Neural progenitor cell (in vitro differentiated cells): ENCODE results near the gene MATN4. TPM values are rescaled to one million over a fixed set of nuclear protein-coding genes. Genes with fewer than 3 reads are reported as not detected.

Experiments used
- DNase-seq: peaks from one replicate; pipeline ENCODE4 v3.0.0-alpha.2; 2016; ENCODE audit warnings: low spot score
- H2AFZ ChIP-seq: fragments of 200-600 bp; sonication (generic); replicated peaks from 2 replicates; pipeline ENCODE4 v1.6.1; 2016; ENCODE audit warnings: antibody characterized with exemption
- H3F3A ChIP-seq: fragments of 200-600 bp; sonication (generic); 2 replicates; pipeline ENCODE4 v1.6.1; 2016; ENCODE audit warnings: antibody characterized with exemption, low read depth
- H3K27ac ChIP-seq: fragments of 200-600 bp; sonication (generic); 2 replicates; pipeline ENCODE4 v1.5.1; 2016; ENCODE audit warnings: mild to moderate bottlenecking
- H3K27me3 ChIP-seq: fragments of 200-600 bp; sonication (generic); 2 replicates; pipeline ENCODE4 v1.6.1; 2016; ENCODE audit warnings: mild to moderate bottlenecking, moderate library complexity
- H3K36me3 ChIP-seq: fragments of 200-600 bp; sonication (generic); 2 replicates; pipeline ENCODE4 v1.5.1; 2016
- H3K4me1 ChIP-seq: fragments of 200-600 bp; sonication (generic); 2 replicates; pipeline ENCODE4 v1.6.1; 2016; ENCODE audit warnings: mixed run types
- H3K4me2 ChIP-seq: fragments of 200-600 bp; sonication (generic); 2 replicates; pipeline ENCODE4 v1.6.1; 2016
- H3K4me3 ChIP-seq: fragments of 200-600 bp; sonication (generic); 2 replicates; pipeline ENCODE4 v1.5.1; 2016
- H3K79me2 ChIP-seq: fragments of 200-600 bp; sonication (generic); 2 replicates; pipeline ENCODE4 v1.6.1; 2016; ENCODE audit warnings: low read depth
- H3K9ac ChIP-seq: fragments of 200-600 bp; sonication (generic); 2 replicates; pipeline ENCODE4 v1.6.1; 2016
- H3K9me3 ChIP-seq: fragments of 200-600 bp; sonication (generic); 2 replicates; pipeline ENCODE4 v1.5.1; 2016; ENCODE audit warnings: low read depth
- H4K20me1 ChIP-seq: fragments of 200-600 bp; sonication (generic); 2 replicates; pipeline ENCODE4 v1.6.1; 2016; ENCODE audit warnings: low read depth
- H3K27ac Mint-ChIP-seq: 3 replicates; pipeline ENCODE4 v1.8.0; 2021; ENCODE audit warnings: mixed read lengths
- H3K27me3 Mint-ChIP-seq: 2 replicates; pipeline ENCODE4 v1.8.0; 2022; ENCODE audit warnings: low read depth, mild to moderate bottlenecking, inconsistent platforms, moderate library complexity, mixed read lengths; ENCODE audit not compliant: insufficient read depth
- H3K36me3 Mint-ChIP-seq: 3 replicates; pipeline ENCODE4 v1.8.0; 2021; ENCODE audit warnings: mixed read lengths
- H3K4me1 Mint-ChIP-seq: 3 replicates; pipeline ENCODE4 v1.8.0; 2021; ENCODE audit warnings: mixed read lengths
- H3K4me3 Mint-ChIP-seq: 3 replicates; pipeline ENCODE4 v1.8.0; 2021; ENCODE audit warnings: mild to moderate bottlenecking, moderate library complexity, mixed read lengths
- H3K9me3 Mint-ChIP-seq: 3 replicates; pipeline ENCODE4 v1.8.0; 2020; ENCODE audit warnings: mixed read lengths
- EZH2 ChIP-seq: fragments of 200-600 bp; sonication (generic); IDR thresholded peaks from 2 replicates; pipeline ENCODE4 v1.6.1; 2017; ENCODE audit warnings: antibody characterized with exemption, mild to moderate bottlenecking, moderate library complexity
- EZH2phosphoT487 ChIP-seq: fragments of 200-600 bp; sonication (generic); IDR thresholded peaks from 2 replicates; pipeline ENCODE4 v1.6.1; 2017; ENCODE audit warnings: antibody characterized with exemption
- total RNA-seq: library from RNA; depleted of rRNA; stranded (reverse); fragments of >200 nt; gene quantifications from 2 replicates; pipeline ENCODE4 v1.2.3, GENCODE V29; 2015; ENCODE audit warnings: low replicate concordance
- TF ChIP-seq, protein P1 (sequence below): fragments of 200-600 bp; sonication (generic); IDR thresholded peaks from 2 replicates; pipeline ENCODE4 v1.5.1; 2017; ENCODE audit warnings: antibody characterized with exemption, mild to moderate bottlenecking

Gene MATN4
- total RNA-seq, 1 donor from 2014 or later, result not detected

DNA sequence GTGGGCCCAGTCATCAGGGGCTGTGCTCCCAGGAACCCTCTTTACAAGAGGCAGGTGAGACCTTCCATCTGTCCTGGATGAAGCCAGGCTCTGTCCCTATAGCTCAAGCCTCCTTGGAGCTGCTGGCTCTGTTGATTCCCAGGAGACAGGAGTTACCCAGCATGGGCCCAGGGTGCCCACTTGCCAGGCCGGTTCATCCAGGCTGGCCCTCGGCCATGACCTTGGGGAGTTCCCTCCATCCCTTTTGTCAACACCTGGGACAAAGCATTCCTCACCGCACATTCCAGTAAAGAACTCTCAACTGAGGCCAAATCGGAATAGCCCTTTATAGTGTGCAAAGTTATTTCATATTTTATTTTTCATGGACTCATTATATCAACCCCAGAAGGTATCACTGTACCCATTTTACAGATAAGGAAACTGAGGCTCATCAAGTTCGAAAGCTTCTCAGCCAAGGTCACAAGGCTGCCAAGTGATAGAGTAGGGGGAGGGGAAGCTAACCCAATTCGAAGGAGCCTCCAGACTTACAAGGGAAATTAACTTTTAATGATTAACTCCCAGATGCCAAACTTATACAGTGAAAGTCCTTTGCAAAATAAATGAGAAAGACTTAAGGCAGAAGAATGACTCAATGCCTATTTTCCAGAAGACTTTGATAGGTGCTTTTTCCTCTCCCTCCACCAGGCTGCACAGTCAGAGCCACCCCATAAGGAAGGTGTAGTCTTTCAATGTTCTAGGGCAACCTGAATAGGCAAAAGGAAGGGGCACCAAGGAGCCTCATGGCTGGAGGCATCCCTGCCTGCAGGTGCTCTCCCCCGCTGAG lies 21.6 kb upstream of the MATN4 start:
- Mint-ChIP-seq H3K4me3 (no peak overlapping the region), H3K27me3 (no peaks in the 10 kb centered on the region), H3K27ac (no peak overlapping the region), H3K36me3 (no peaks in the 10 kb centered on the region), H3K4me1 (peaks cover 8% of the 10 kb centered on the region), H3K9me3 (no peaks in the 10 kb centered on the region)
- Histone ChIP-seq H3F3A (peaks cover 7% of the 10 kb centered on the region), H3K79me2 (no peaks in the 10 kb centered on the region), H2AFZ (no peak overlapping the region), H3K9ac (no peak overlapping the region), H4K20me1 (no peaks in the 10 kb centered on the region), H3K4me1 (peaks cover 12% of the 10 kb centered on the region), H3K27ac (no peak overlapping the region), H3K4me3 (no peak overlapping the region), H3K9me3 (no peaks in the 10 kb centered on the region), H3K27me3 (no peaks in the 10 kb centered on the region), H3K4me2 (no peak overlapping the region), H3K36me3 (no peaks in the 10 kb centered on the region)
- DNase-seq, result no peak
- TF ChIP-seq EZH2phosphoT487 (no peak), EZH2 (no peak)
- TF ChIP-seq, protein P1, sequence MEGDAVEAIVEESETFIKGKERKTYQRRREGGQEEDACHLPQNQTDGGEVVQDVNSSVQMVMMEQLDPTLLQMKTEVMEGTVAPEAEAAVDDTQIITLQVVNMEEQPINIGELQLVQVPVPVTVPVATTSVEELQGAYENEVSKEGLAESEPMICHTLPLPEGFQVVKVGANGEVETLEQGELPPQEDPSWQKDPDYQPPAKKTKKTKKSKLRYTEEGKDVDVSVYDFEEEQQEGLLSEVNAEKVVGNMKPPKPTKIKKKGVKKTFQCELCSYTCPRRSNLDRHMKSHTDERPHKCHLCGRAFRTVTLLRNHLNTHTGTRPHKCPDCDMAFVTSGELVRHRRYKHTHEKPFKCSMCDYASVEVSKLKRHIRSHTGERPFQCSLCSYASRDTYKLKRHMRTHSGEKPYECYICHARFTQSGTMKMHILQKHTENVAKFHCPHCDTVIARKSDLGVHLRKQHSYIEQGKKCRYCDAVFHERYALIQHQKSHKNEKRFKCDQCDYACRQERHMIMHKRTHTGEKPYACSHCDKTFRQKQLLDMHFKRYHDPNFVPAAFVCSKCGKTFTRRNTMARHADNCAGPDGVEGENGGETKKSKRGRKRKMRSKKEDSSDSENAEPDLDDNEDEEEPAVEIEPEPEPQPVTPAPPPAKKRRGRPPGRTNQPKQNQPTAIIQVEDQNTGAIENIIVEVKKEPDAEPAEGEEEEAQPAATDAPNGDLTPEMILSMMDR, result no peak

DNA sequence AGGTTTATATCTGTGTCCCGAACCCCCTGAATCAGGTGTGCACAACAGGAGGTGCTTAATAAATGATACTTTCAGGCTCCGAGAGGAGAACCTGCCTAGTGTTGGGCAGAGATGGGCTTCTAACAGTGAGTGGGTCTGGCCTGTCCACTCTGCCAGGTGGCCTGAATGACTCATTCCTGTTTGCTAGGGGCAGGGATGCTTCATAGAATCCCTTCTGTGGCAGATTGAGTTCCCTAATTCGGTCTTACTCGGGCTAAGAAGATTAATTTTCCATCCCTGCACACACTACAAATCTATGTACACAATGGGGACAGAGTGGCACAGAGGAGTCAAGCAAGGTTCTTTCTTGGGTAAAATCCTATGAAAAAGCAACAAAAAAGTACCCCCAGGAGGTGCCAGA lies 20.4 kb upstream of the MATN4 start:
- H3K79me2 ChIP-seq, result no peaks in the 10 kb centered on the region
- TF ChIP-seq, protein P1, result no peak
- no peak for TF ChIP-seq EZH2phosphoT487
- TF ChIP-seq EZH2, result no peak
- H3K4me2 ChIP-seq, result no peak overlapping the region
- no peak overlapping the region for H3K27ac ChIP-seq
- H3K9ac ChIP-seq, result no peak overlapping the region
- H3K36me3 Mint-ChIP-seq, result no peaks in the 10 kb centered on the region
- no peaks in the 10 kb centered on the region for H3K9me3 ChIP-seq
- no peak overlapping the region for H2AFZ ChIP-seq
- H3K27me3 Mint-ChIP-seq, result no peaks in the 10 kb centered on the region
- H3K9me3 Mint-ChIP-seq, result no peaks in the 10 kb centered on the region
- H3K27me3 ChIP-seq, result no peaks in the 10 kb centered on the region
- H3K4me1 ChIP-seq, result peaks cover 12% of the 10 kb centered on the region
- H4K20me1 ChIP-seq, result no peaks in the 10 kb centered on the region
- peaks cover 8% of the 10 kb centered on the region for H3K4me1 Mint-ChIP-seq
- no peaks in the 10 kb centered on the region for H3K36me3 ChIP-seq
- peaks cover 7% of the 10 kb centered on the region for H3F3A ChIP-seq
- no peak overlapping the region for H3K27ac Mint-ChIP-seq
- H3K4me3 ChIP-seq, result no peak overlapping the region
- DNase-seq, result no peak
- H3K4me3 Mint-ChIP-seq, result no peak overlapping the region

DNA sequence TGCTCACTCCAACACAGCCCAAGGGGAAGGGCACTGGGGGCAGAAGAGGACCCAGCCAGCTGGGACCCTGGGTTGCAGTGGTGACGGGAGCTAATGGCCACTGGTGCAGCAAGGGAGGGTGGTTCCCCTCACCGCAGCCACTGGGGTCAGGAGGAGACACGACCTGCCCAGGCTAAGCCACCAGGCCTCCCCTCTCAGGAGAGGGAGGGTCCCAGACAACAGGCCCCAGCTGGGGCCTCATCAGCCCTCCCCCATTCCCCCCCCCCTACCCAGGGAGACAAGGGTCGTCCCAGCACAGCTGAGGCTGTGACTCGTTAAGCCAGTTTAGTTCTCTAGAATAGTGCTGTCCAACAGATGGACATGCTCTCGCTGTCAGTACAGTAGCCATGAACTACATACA lies 17.3 kb upstream of the MATN4 start:
- H3K9me3 Mint-ChIP-seq, result no peaks in the 10 kb centered on the region
- peak overlapping the region; percentile 50 for H3K27ac Mint-ChIP-seq
- Histone ChIP-seq H3F3A (peaks cover 7% of the 10 kb centered on the region), H3K79me2 (no peaks in the 10 kb centered on the region), H3K9me3 (no peaks in the 10 kb centered on the region), H3K4me1 (peaks cover 12% of the 10 kb centered on the region), H3K9ac (no peak overlapping the region), H3K4me2 (peak overlapping the region; percentile 9), H2AFZ (no peak overlapping the region), H4K20me1 (no peaks in the 10 kb centered on the region), H3K4me3 (no peak overlapping the region), H3K36me3 (no peaks in the 10 kb centered on the region), H3K27me3 (no peaks in the 10 kb centered on the region), H3K27ac (no peak overlapping the region)
- peak; percentile 67 for DNase-seq
- no peaks in the 10 kb centered on the region for H3K36me3 Mint-ChIP-seq
- no peaks in the 10 kb centered on the region for H3K27me3 Mint-ChIP-seq
- H3K4me3 Mint-ChIP-seq, result no peak overlapping the region
- H3K4me1 Mint-ChIP-seq, result peaks cover 8% of the 10 kb centered on the region
- TF ChIP-seq EZH2phosphoT487, result no peak
- TF ChIP-seq, protein P1, result no peak
- TF ChIP-seq EZH2, result no peak
